22Rv1 (cell line): ENCODE data around the gene DNAH2.

Experiments
- H3K27ac ChIP-seq: fragments of 450-650 bp; 2 replicates; pipeline ENCODE4 v1.5.1; 2017
- CTCF ChIP-seq: fragments of 450-650 bp; IDR thresholded peaks from 2 replicates; pipeline ENCODE4 v1.5.1; 2017; ENCODE audit warnings: mild to moderate bottlenecking
- ZFX ChIP-seq: fragments of 450-650 bp; IDR thresholded peaks from 2 replicates; pipeline ENCODE4 v1.6.1; 2017; ENCODE audit warnings: antibody characterized with exemption, borderline replicate concordance

DNAH2 gene

DNA sequence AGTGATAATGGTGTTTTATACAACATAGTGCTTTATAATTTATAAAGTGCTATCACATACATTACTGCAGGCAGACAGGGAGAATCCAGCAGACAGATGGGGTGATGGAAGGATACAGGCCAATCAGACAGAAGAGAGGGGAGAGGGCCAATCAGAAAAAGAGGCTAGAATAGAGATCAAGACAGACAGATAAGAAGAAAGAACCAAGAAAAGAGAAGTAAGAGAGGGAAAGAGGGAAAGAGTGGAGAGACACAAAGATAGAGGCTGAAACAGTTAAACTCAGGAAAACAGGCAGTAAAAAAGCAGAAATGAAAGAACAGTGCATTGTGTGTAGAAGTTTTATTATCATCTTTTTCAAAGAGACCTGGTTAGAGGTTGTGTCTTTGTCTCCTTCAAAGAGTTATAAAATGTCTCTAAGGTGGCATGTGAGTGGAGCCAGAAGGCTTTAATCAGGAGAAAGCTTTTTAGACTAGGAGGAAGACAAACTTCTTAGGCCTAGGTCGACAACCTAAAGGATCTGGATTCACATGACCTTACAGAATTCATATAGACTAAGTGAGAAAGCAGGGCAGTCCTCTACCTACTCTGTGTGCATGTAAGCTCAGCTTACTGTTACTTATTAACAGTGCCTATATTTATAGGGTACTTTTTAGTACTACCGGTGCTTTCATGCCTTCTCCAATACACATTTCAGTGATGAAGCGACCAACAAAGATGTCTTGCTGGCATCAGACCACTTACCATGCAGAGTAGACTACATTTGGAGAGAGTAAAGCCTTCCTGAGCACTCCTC lies 162.7 kb downstream of the DNAH2 start:
- peak overlapping the region; percentile 100 for H3K27ac ChIP-seq

GRCh38 chr17:7881276-7882054 lies 163.9 kb downstream of the DNAH2 start:
- H3K27ac ChIP-seq, result peak overlapping the region; percentile 100
- no peak for TF ChIP-seq ZFX

More for the DNA sequence above, 162.7 kb downstream of the DNAH2 start:
- TF ChIP-seq CTCF (no peak), ZFX (no peak)

GRCh38 chr17:7882068-7882467 lies 164.5 kb downstream of the DNAH2 start:
- peak overlapping the region; percentile 100; the same call in 1 of the 2 replicates for H3K27ac ChIP-seq
- TF ChIP-seq CTCF (no peak), ZFX (no peak)

GRCh38 chr17:7882629-7883028 lies 165.1 kb downstream of the DNAH2 start:
- TF ChIP-seq ZFX (no peak), CTCF (no peak)
- peak overlapping the region; percentile 100 for H3K27ac ChIP-seq
